Measurements from ENCODE around the gene CNN3. TPM values are rescaled to one million over a fixed set of nuclear protein-coding genes. Genes with fewer than 3 reads are reported as not detected.

CNN3 gene
- total RNA-seq, 1 donor from 2014 or later, result 357 TPM

GRCh38 chr1:94856868-94857267 lies 70.0 kb downstream of the CNN3 start:
- DNase-seq (ENCODE audit: low spot score), result no peak

- no peak for DNase-seq (ENCODE audit: low spot score)
Measured at GRCh38 chr1:94856004-94856403, 70.9 kb downstream of the CNN3 start.

GRCh38 chr1:94855307-94855700 lies 71.6 kb downstream of the CNN3 start:
- peak; percentile 49 for DNase-seq (ENCODE audit: low spot score)

- peak; percentile 93 for DNase-seq (ENCODE audit: low spot score)
Measured at GRCh38 chr1:94854458-94855306, 72.2 kb downstream of the CNN3 start.

GRCh38 chr1:94852788-94853187 lies 74.1 kb downstream of the CNN3 start:
- no peak for DNase-seq (ENCODE audit: low spot score)

GRCh38 chr1:94851571-94851970 lies 75.3 kb downstream of the CNN3 start:
- DNase-seq (ENCODE audit: low spot score), result no peak

Other genes with a start within 250 kb of the CNN3 start
- 5.1 TPM for gene SLC44A3, start 106.8 kb downstream of the CNN3 start, total RNA-seq (ENCODE audit: insufficient read depth, low replicate concordance)
- gene ALG14, start 145.8 kb upstream of the CNN3 start, total RNA-seq (ENCODE audit: insufficient read depth, low replicate concordance), result 8.9 TPM
- 35.6 TPM for gene TLCD4, start 190.2 kb upstream of the CNN3 start, total RNA-seq (ENCODE audit: insufficient read depth, low replicate concordance)

Data from umbilical cord (tissue), 2 donors.